Transverse colon (tissue), 4 donors: ENCODE data around the gene CCDC7.

Experiments used
- CTCF ChIP-seq, 5 experiments: fragments of 200-600 bp in 3 of 5; fragments of 450-650 bp in 2 of 5; sonication (generic) in 3 of 5; IDR thresholded peaks; 1 replicate in 2 of 5; 2 replicates in 3 of 5; pipeline ENCODE4 v1.5.1; 2016 to 2017; ENCODE audit warnings: antibody characterized with exemption in 5 of 5, inconsistent platforms in 3 of 5, mild to moderate bottlenecking in 2 of 5, moderate library complexity in 1 of 5
- POLR2A ChIP-seq: fragments of 450-650 bp; IDR thresholded peaks from one replicate; pipeline ENCODE4 v1.6.1; 2016; ENCODE audit warnings: antibody characterized with exemption, mild to moderate bottlenecking, moderate library complexity
- POLR2AphosphoS5 ChIP-seq, 3 donors: sonication (generic); formaldehyde crosslinking; IDR thresholded peaks; one replicate each; pipeline ENCODE4 v1.6.1; 2016; ENCODE audit warnings: antibody characterized with exemption in 3 of 3

GRCh38 chr10:32923849-32924248 is 477.9 kb downstream of the CCDC7 start:
- TF ChIP-seq POLR2A: no peak
- TF ChIP-seq CTCF (IDR thresholded peaks at IDR 0.05): no peak
- no peak for TF ChIP-seq POLR2AphosphoS5 (IDR thresholded peaks at IDR 0.05)
